B cell (primary cell): Measurements from ENCODE around the gene LRRC57. TPM values are rescaled to one million over a fixed set of nuclear protein-coding genes. Genes with fewer than 3 reads are reported as not detected.

Experiments
- ATAC-seq: fragments of 200-7000 bp; cut with Tn5 transposase; one replicate; pipeline ENCODE4 v1.10.0; 2021; ENCODE audit warnings: low read depth, mild to moderate bottlenecking, moderate number of reproducible peaks, moderate library complexity
- CTCF ChIA-PET: fragments of 350-600 bp; sonication (Branson Sonifier 250); formaldehyde crosslinking; loops from one replicate; lab custom pipeline; 2021; ENCODE audit warnings: antibody characterized with exemption, inconsistent platforms; lab: Charles Lee
- POLR2A ChIA-PET: fragments of 350-600 bp; sonication (Branson Sonifier 250); formaldehyde crosslinking; loops from one replicate; lab custom pipeline; 2021; ENCODE audit warnings: antibody characterized with exemption; lab: Charles Lee
- DNase-seq: peaks from one replicate; pipeline ENCODE4 v3.0.0; 2013
- H2AFZ ChIP-seq: 2 replicates; pipeline ENCODE4 v1.6.1; 2012; ENCODE audit warnings: mild to moderate bottlenecking, low read depth, low read length; ENCODE audit not compliant: insufficient read depth, poor library complexity, severe bottlenecking
- H3K27ac ChIP-seq, 2 donors: 1 replicate in 1 of 2; 2 replicates in 1 of 2; pipeline ENCODE4 v1.5.1; 2012 to 2013; ENCODE audit warnings: low read length in 2 of 2, mild to moderate bottlenecking in 2 of 2, moderate library complexity in 1 of 2
- H3K27me3 ChIP-seq, 4 experiments: fragments of 200-600 bp in 1 of 4; sonication (generic) in 1 of 4; replicated peaks in 1 of 4; 1 replicate in 2 of 4; 2 replicates in 2 of 4; pipeline versions ENCODE4 v1.6.1 to v1.7.0; 2013 to 2016; ENCODE audit warnings: low read length in 3 of 4, mild to moderate bottlenecking in 2 of 4, mixed read lengths in 1 of 4, moderate library complexity in 1 of 4; ENCODE audit not compliant: insufficient read depth in 4 of 4, control insufficient read depth in 3 of 4; ENCODE audit errors: control extremely low read depth in 1 of 4
- H3K36me3 ChIP-seq, 2 experiments: replicated peaks in 1 of 2; 1 replicate in 1 of 2; 2 replicates in 1 of 2; pipeline versions ENCODE4 v1.6.1 to v1.7.1; 2013; ENCODE audit warnings: low read length in 1 of 2; ENCODE audit not compliant: insufficient read depth in 2 of 2, control insufficient read depth in 1 of 2; ENCODE audit errors: control extremely low read depth in 1 of 2, extremely low read depth in 1 of 2
- H3K4me1 ChIP-seq, 2 donors: fragments of 200-600 bp in 1 of 2; sonication (generic) in 1 of 2; 1 replicate in 1 of 2; 2 replicates in 1 of 2; pipeline versions ENCODE4 v1.5.1 to v1.6.1; 2013 to 2017; ENCODE audit warnings: low read length in 2 of 2; ENCODE audit not compliant: control insufficient read depth in 2 of 2, insufficient read depth in 2 of 2
- H3K4me2 ChIP-seq: replicated peaks from 2 replicates; pipeline ENCODE3; 2012; ENCODE audit warnings: mild to moderate bottlenecking, low read depth, low read length; ENCODE audit not compliant: poor library complexity, severe bottlenecking
- H3K4me3 ChIP-seq, 5 experiments: fragments of 200-600 bp in 1 of 5; sonication (generic) in 1 of 5; 1 replicate in 3 of 5; 2 replicates in 2 of 5; pipeline versions ENCODE4 v1.5.1 to v1.7.0; 2011 to 2016; ENCODE audit warnings: low read length in 4 of 5, mild to moderate bottlenecking in 4 of 5, low read depth in 2 of 5, control low read depth in 1 of 5, moderate library complexity in 1 of 5; ENCODE audit not compliant: insufficient read depth in 1 of 5; ENCODE audit errors: control extremely low read depth in 1 of 5, extremely low read depth in 1 of 5
- H3K79me2 ChIP-seq: fragments of 200-600 bp; sonication (generic); one replicate; pipeline ENCODE4 v1.6.0; 2016; ENCODE audit warnings: low read length; ENCODE audit not compliant: control insufficient read depth, insufficient read depth
- H3K9ac ChIP-seq: fragments of 200-600 bp; sonication (generic); 2 replicates; pipeline ENCODE4 v1.6.1; 2017; ENCODE audit warnings: mild to moderate bottlenecking, low read length, moderate library complexity
- H3K9me3 ChIP-seq, 3 donors: one replicate each; pipeline versions ENCODE4 v1.6.1 to v1.7.1; 2013; ENCODE audit warnings: low read length in 2 of 3; ENCODE audit not compliant: control insufficient read depth in 2 of 3, insufficient read depth in 1 of 3; ENCODE audit errors: control extremely low read depth in 1 of 3
- H4K20me1 ChIP-seq: 2 replicates; pipeline ENCODE4 v1.6.0; 2012; ENCODE audit warnings: mild to moderate bottlenecking, low read length; ENCODE audit not compliant: insufficient read depth, control insufficient read depth, poor library complexity, severe bottlenecking
- H3K27ac Mint-ChIP-seq: one replicate; pipeline ENCODE4 v1.8.0; 2021; ENCODE audit warnings: mixed read lengths
- H3K27me3 Mint-ChIP-seq: one replicate; pipeline ENCODE4 v1.8.0; 2021; ENCODE audit warnings: mixed read lengths
- H3K4me1 Mint-ChIP-seq: one replicate; pipeline ENCODE4 v1.8.0; 2021; ENCODE audit warnings: mixed read lengths
- H3K4me3 Mint-ChIP-seq: one replicate; pipeline ENCODE4 v1.8.0; 2021; ENCODE audit warnings: mixed read lengths
- H3K9me3 Mint-ChIP-seq: one replicate; pipeline ENCODE4 v1.8.0; 2022; ENCODE audit warnings: mixed read lengths; ENCODE audit not compliant: insufficient read depth
- EZH2 ChIP-seq: IDR thresholded peaks from 2 replicates; pipeline ENCODE4 v1.6.1; 2012; ENCODE audit warnings: borderline replicate concordance, low read depth, mild to moderate bottlenecking, moderate library complexity, low read length; ENCODE audit not compliant: insufficient read depth, poor library complexity, severe bottlenecking
- WGBS: methylation state at CpG from one replicate; pipeline ENCODE4 v1.1.5; 2013; ENCODE audit warnings: missing lambda C conversion rate; ENCODE audit not compliant: insufficient coverage; 5-methylcytosine and 5-hydroxymethylcytosine counted together
- intact Hi-C: fragments of 100-400 bp; cut with micrococcal nuclease; formaldehyde crosslinking; loops from one replicate; pipeline ENCODE4 v1.10.0; 2022
- polyA plus RNA-seq: library from polyadenylated mRNA; depleted of rRNA; stranded (reverse); fragments of >200 nt; gene quantifications from 2 replicates; pipeline ENCODE4 v1.2.3, GENCODE V29; 2012
- total RNA-seq, 2 donors: library from RNA; stranded (reverse); fragments of 120-200 nt in 1 of 2; gene quantifications; 1 replicate in 1 of 2; 2 replicates in 1 of 2; pipeline versions ENCODE4 v1.2.3 to v1.2.4, GENCODE V29; 2013 to 2022
- TF ChIP-seq, protein P1 (sequence below): fragments of 200-600 bp; IDR thresholded peaks from one replicate; pipeline ENCODE4 v1.8.0; 2022; ENCODE audit warnings: antibody characterized with exemption, mild to moderate bottlenecking

Gene LRRC57
- total and polyA plus RNA-seq, 2 donors (not counting 1 experiment from before 2014, with no cell fraction given), result 13.9 to 25.4 TPM

DNA sequence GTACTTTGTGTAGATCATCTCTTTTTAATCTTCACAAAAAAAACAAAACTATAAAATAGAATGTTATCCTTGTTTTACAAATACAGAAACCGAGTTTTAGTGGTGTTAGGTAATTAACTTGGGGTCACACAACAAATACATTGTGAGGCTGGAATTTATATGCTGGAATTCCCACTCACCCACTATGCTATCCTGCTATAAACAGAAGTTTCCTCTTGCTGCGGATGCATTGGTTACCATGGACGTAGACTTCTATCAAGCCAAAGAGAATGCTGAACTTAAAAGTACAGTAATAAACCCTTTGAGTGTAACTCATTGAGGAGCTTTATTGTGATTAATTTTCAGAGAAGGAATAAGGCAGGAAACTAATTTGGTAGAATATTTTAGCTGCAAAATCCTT lies 44.0 kb downstream of the LRRC57 start:
- intact Hi-C loops, result loop anchor here (2.0 kb wide), 1 partner anchor 14 kb away; the partner anchor contains the start of gene ZNF106
- no peak overlapping the region for H3K9ac ChIP-seq
- peaks cover 20% of the 10 kb centered on the region for H4K20me1 ChIP-seq
- DNase-seq (no peak), ATAC-seq (no peak)
- H3K4me1 Mint-ChIP-seq, result peaks cover 62% of the 10 kb centered on the region
- H3K4me1 ChIP-seq, result peaks cover 53 to 63% of the 10 kb centered on the region in 2 donors
- H3K4me3 ChIP-seq, result no peak overlapping the region
- H3K27me3 ChIP-seq, result no peaks in the 10 kb centered on the region
- no peaks in the 10 kb centered on the region for H3K27me3 Mint-ChIP-seq
- peak overlapping the region; percentile 4 to 61 for H3K27ac ChIP-seq
- no peak overlapping the region for H2AFZ ChIP-seq
- no CpG with 5 or more reads among the region's 3 CpGs for WGBS
- H3K79me2 ChIP-seq, result peaks cover 95% of the 10 kb centered on the region
- TF ChIP-seq, protein P1, sequence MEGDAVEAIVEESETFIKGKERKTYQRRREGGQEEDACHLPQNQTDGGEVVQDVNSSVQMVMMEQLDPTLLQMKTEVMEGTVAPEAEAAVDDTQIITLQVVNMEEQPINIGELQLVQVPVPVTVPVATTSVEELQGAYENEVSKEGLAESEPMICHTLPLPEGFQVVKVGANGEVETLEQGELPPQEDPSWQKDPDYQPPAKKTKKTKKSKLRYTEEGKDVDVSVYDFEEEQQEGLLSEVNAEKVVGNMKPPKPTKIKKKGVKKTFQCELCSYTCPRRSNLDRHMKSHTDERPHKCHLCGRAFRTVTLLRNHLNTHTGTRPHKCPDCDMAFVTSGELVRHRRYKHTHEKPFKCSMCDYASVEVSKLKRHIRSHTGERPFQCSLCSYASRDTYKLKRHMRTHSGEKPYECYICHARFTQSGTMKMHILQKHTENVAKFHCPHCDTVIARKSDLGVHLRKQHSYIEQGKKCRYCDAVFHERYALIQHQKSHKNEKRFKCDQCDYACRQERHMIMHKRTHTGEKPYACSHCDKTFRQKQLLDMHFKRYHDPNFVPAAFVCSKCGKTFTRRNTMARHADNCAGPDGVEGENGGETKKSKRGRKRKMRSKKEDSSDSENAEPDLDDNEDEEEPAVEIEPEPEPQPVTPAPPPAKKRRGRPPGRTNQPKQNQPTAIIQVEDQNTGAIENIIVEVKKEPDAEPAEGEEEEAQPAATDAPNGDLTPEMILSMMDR, result no peak
- TF ChIP-seq EZH2, result no peak
- H3K9me3 ChIP-seq, result no peaks in the 10 kb centered on the region
- CTCF ChIA-PET, result interaction anchor here (2.2 kb wide), 1 partner anchor 14 kb away, joined by 9 read pairs; the partner anchor contains the start of gene ZNF106
- H3K27ac Mint-ChIP-seq, result peak overlapping the region; percentile 90
- peak overlapping the region; percentile 69 for H3K4me2 ChIP-seq
- peaks cover 0 to 18% of the 10 kb centered on the region in 2 experiments for H3K36me3 ChIP-seq
- POLR2A ChIA-PET, result interaction anchor here (0.7 to 1.9 kb wide), 7 partner anchors 9 to 1955 kb away, joined by 3 to 8 read pairs (median 5); partner anchors contain the start of genes SNAP23 and ZNF106
- H3K9me3 Mint-ChIP-seq, result no peaks in the 10 kb centered on the region
- H3K4me3 Mint-ChIP-seq, result peak overlapping the region; percentile 77

DNA sequence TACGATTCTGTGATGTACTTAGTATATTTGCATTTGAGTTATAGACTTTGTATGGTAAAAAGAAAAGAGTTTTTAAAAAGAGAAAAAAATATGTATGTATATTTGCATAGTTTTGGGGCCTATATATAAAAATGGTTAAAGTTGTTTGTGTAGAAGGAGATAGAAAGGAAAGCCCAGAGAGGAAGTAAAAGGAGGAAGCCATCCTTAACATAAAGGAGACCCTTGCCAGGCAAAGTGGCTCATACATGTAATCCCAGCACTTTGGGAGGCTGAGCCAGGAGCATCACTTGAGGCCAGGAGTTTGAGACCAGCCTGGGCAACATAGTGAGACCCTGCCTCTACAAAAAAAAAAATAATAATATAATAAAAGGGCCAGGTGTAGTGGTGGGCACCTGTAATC lies 44.8 kb downstream of the LRRC57 start:
- TF ChIP-seq, protein P1, result no peak
- no peak for TF ChIP-seq EZH2
- Histone ChIP-seq H3K4me3 (peak overlapping the region in 2 of 5 experiments; percentile 4 to 11), H3K4me2 (peak overlapping the region; percentile 69), H3K9ac (no peak overlapping the region), H3K27me3 (no peaks in the 10 kb centered on the region), H3K79me2 (peaks cover 92% of the 10 kb centered on the region), H4K20me1 (peaks cover 20% of the 10 kb centered on the region), H2AFZ (no peak overlapping the region), H3K36me3 (peaks cover 0 to 18% of the 10 kb centered on the region in 2 experiments), H3K27ac (peak overlapping the region; percentile 59 to 61), H3K4me1 (peaks cover 53 to 63% of the 10 kb centered on the region in 2 donors), H3K9me3 (no peaks in the 10 kb centered on the region)
- CTCF ChIA-PET, result interaction anchor here (2.2 kb wide), 1 partner anchor 13 kb away, joined by 9 read pairs; the partner anchor contains the start of gene ZNF106
- ATAC-seq, result peak; percentile 25
- WGBS, result 40% methylated on average over 1 of the region's 1 CpG
- H3K9me3 Mint-ChIP-seq, result no peaks in the 10 kb centered on the region
- H3K4me3 Mint-ChIP-seq, result peak overlapping the region; percentile 32
- H3K4me1 Mint-ChIP-seq, result peaks cover 67% of the 10 kb centered on the region
- intact Hi-C loops, result loop anchor here (2.0 kb wide), 1 partner anchor 13 kb away; the partner anchor contains the start of gene ZNF106
- POLR2A ChIA-PET, result interaction anchor here (0.8 to 1.9 kb wide), 2 partner anchors 13 to 45 kb away, joined by 4 to 8 read pairs; partner anchors contain the start of gene ZNF106
- peak overlapping the region; percentile 82 for H3K27ac Mint-ChIP-seq
- no peaks in the 10 kb centered on the region for H3K27me3 Mint-ChIP-seq
- DNase-seq, result peak; percentile 33
